RPMI8226 (cell line): ENCODE measurements around the gene MTCH1.
"Not testable (repeated sequence)": the region's sequence is repeated elsewhere in the genome, so short reads cannot be mapped to it uniquely, and the experiment has no call there.

ENCODE experiments used
- DNase-seq: peaks from one replicate; pipeline ENCODE4 v3.0.0-alpha.2; 2015

The MTCH1 gene

GRCh38 chr6:36949076-36949475, 36.9 kb downstream of the MTCH1 start:
- DNase-seq: not testable (repeated sequence)

DNA sequence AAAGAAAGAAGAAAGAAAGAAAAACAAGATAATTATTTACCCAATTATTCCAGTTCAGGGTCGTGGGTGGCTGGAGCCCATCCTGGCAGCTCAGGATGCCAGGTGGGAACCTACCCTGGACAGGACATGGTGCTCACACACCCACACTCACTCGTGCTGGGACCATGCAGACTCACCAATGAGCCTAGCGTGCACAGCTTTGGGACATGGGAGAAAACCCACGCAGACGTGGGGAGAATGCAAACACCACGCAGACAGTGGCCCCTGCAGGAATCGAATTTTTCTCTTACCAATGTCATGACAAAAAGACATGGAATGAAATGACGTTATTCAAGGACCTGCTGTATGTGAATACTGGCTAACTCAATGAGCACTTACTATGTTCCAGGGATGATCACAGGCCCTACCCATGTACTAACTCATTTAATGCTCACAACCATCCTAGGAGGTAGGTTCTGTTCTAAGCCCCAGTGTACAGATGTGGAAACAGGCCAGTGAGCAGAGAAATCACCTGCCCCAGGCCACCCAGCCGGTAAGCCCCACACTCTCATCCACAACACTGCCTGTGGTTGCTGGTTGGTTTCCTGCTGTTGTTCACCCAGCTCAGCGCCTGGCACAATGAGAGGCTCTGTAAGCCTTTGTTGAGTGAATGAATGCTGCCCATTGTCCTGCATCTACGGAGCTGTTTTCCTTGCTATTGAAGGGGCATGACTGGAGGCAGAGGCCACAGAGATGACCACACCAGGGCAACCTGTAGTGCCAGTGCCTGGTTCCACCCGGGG, 38.2 kb downstream of the MTCH1 start:
- no peak for DNase-seq

- no peak for DNase-seq
Observed at GRCh38 chr6:36946526-36946925, 39.5 kb downstream of the MTCH1 start.

- DNase-seq: no peak
Observed at GRCh38 chr6:36945301-36945700, 40.7 kb downstream of the MTCH1 start.

DNA sequence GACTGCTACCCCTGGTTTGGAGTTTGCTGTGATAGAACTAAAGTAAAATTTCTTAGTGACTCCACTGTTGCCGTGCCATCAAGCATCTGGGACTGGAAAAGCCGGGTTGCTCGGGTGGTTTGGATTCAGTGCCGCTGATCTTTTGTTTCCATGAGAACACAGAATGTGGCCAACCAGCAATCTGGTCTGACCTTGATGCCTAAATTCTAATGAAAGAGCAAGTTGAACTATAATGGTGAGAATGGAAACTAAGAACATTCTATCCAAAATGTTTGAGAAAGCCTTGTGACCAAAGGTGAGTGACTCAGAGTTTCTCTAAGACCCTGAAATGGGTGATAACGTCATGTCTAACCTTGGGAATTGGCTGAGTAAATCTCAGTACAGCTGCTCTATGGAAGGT, 41.3 kb downstream of the MTCH1 start:
- DNase-seq: no peak

GRCh38 chr6:36942329-36942728, 43.7 kb downstream of the MTCH1 start:
- DNase-seq: not testable (repeated sequence)

DNA sequence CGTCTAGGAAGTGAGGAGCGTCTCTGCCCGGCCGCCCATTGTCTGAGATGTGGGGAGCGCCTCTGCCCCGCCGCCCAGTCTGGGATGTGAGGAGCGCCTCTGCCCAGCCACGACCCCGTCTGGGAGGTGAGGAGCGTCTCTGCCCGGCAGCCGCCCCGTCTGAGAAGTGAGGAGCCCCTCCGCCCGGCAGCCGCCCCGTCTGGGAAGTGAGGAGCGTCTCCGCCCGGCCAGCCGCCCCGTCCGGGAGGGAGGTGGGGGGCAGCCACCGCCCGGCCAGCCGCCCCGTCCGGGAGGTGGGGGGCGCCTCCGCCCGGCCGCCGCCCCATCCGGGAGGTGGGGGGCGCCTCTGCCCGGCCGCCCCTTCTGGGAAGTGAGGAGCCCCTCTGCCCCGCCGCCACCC, 44.4 kb downstream of the MTCH1 start:
- not testable (repeated sequence) for DNase-seq

GRCh38 chr6:36940027-36940426, 46.0 kb downstream of the MTCH1 start:
- DNase-seq: no peak

GRCh38 chr6:36939005-36939404, 47.0 kb downstream of the MTCH1 start:
- DNase-seq: not testable (repeated sequence)

- DNase-seq: no peak
Observed at GRCh38 chr6:36938536-36938935, 47.5 kb downstream of the MTCH1 start.

GRCh38 chr6:36937896-36938295, 48.1 kb downstream of the MTCH1 start:
- DNase-seq: no peak

GRCh38 chr6:36936824-36937223, 49.2 kb downstream of the MTCH1 start:
- DNase-seq: no peak

GRCh38 chr6:36934901-36935300, 51.1 kb downstream of the MTCH1 start:
- no peak for DNase-seq

- DNase-seq: no peak
Observed at GRCh38 chr6:36933519-36933918, 52.5 kb downstream of the MTCH1 start.

DNA sequence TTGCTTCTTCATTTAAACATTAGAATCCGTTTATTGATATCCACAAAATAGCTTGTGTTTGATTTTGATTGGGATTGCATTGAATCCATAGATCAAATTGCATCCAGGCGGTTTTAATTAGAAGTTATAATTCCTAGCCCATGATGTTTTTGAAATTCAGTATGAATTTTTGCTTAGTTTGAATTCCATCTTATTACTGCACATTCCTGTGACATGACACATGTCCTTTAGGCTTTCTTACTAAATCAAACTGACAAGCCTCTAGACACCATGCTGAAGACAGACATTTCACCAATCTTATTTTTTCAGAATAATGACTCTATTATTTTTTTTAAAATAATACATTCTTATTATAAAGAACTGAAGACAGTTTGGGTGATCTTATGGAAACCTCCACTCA, 52.9 kb downstream of the MTCH1 start:
- DNase-seq: no peak

DNA sequence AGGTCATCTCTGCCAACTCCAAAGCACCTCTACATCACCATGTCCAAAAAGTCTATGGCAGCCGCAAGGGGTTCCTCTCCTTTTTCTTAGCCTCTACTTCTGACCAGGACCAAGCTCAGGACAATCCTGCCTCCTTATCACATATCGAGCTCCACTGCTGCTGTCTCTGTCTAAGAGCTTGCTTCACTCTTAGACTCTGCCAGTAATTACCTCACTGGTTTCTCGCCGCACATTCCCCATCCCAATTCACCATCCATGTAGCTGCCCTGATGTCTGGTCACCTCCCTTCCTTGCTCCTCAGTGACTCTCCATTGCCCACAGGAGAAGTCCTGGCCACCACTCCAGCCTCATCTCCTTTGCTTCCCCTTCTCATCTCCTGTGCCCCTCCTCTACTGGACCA, 55.5 kb downstream of the MTCH1 start:
- DNase-seq: no peak

DNA sequence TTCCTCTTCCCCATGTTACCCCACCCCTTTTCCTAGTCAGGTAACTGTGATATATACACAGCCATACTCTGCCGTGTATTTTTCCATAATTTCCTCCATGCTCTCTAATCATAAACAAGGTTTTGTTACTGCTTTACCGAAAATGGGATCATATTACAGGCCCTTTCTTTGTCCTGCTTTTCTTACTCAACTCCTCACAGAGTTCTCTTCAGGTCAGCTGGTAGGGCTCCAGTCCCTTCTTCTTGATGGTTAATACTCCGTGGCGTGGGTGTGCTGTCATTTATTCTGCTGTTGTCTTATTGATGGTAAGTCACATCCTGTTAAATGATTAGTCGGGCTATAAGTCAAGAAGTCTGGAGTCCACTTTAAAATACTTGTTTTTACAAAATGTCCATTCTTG, 56.4 kb downstream of the MTCH1 start:
- DNase-seq: no peak

DNA sequence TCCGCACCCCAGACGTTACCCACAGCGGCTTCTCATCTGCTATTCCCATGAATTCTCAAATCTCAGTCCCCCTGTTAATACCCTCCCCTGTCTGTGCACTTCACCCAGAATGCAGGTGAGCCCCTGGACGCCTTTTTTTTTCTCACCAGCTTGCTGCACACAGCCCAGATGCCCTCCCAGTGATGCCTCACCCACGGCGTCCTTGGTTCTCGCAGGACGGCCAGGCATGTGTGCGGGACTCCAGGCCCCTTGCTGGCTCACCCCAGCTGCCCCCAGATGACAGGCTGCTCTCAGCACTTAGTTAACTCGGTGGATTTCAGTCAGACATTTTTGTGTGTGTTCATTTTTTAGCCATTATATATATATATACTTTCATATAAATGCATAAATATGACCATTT, 56.8 kb downstream of the MTCH1 start:
- DNase-seq: no peak

DNA sequence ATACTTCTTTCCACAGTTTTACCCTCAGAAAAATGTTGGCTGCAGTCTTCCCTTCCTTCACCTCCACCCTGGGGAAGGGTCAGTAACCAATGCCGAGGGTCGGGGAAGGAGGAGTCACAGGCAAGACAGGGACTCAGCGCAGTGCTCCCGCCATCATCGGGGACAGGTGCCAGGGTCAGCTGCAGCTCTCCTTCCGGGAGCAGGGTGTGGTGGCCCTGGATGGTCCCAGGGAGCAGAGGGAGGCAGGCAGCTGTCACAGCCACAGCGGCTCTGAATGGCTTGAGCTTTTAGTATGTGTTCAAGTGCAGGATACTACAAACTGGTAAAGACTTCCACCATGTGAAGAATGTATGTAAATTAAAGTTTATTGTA, 57.5 kb downstream of the MTCH1 start:
- DNase-seq: no peak

DNA sequence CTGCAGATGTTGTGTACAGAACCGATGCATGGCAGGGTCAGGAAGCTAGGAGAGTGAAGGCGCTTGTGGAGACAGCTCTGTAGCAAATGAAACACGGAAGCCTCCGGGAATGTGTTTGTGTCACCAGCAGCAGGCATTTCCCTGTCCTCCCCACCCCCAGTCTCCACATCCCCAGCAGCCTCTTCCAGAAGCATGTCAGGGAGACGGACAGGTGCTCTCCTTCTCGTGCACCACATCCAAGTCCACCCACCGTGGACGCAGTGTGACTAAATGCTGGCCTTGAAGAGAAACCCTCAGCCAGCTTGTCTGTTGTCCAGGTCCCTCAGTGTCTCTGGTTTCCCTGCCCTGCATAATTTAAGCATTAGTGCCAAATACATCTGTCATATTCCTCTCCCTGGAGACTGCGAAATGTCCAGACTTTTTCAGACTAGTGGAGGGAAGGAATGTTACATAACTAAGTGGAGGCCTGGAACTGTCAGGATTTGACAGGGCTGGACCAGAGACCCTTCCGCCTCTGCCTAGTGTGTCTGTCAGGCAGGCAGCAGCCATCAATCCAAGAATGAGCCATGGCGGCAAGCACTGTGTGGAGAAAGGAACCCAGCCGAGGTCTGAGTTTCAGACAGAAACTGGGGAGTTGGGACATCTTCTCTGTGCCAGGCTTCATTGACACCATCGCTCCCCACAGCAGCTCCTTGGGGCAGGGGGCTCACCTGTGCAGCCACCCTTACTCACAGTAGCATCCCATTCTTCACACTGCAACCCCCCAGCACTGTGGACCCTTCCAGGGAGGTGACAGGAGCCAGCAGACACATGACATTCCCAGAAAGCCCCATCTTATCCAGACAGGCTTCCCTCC, 58.1 kb downstream of the MTCH1 start:
- no peak for DNase-seq

- no peak for DNase-seq
Observed at GRCh38 chr6:36926708-36927513, 59.1 kb downstream of the MTCH1 start.

GRCh38 chr6:36925809-36926208, 60.2 kb downstream of the MTCH1 start:
- no peak for DNase-seq

GRCh38 chr6:36924778-36925374, 61.1 kb downstream of the MTCH1 start:
- DNase-seq: no peak
